NT2/D1 (cell line): Measurements from ENCODE around the gene CHADL.

Experiments
- SUZ12 ChIP-seq: IDR thresholded peaks from 2 replicates; pipeline ENCODE4 v1.6.1; 2011; ENCODE audit not compliant: insufficient read length, insufficient read depth; ENCODE audit errors: extremely low read depth
- YY1 ChIP-seq: IDR thresholded peaks from 2 replicates; pipeline ENCODE4 v1.6.1; 2011; ENCODE audit not compliant: insufficient read length, insufficient read depth
- ZNF274 ChIP-seq: IDR thresholded peaks from 2 replicates; pipeline ENCODE4 v1.6.1; 2011; ENCODE audit warnings: mild to moderate bottlenecking, low read depth, low read length

DNA sequence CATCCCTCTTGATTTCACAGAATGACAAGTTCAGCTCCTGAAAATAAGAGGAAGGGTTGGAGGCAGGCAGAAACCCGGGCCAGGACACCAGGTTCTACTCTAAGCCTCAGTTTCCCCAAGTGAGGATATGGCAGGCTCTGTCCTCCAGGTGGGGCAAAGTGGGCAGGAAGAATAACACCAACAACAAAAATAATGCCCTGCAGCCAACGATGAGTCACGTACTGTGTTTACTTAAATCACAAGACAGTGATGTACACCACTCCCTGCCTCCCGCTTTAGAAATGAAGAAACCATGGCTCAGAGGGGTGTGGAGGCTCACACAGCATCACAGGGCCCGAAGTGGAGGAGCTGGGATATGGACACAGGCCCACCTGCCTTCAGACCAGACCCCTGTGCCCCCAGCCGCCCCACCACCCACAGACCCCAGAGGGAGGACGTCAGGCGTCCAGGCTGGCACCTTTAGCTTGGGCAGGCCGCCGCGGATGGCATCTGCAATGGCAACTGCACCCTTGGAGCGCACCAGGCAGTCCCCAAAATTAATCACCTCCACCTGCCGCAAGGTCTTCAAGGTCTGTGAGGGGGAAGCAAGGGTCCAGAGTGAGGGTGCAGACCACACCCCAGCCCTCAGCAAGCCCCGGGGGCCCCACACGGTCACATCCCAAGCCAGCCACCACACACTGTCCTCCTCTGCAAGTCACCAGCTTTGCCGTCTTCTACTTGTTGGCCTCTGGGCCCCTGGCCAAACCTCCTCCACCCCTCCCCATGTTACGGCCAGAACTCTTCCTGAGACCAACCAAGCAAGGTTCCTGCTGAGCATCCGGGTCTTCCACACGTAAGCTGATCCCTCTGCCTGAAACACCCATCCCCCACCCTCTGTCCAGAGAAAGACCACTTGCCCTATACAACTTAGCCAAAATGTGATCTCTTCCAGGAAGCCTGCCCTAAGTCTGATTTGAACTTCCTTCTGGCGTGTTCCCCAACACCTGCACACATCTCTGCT is 15.8 kb upstream of the CHADL start:
- TF ChIP-seq ZNF274 (no peak), YY1 (no peak), SUZ12 (no peak)
